Colonic mucosa (tissue), 4 donors: ENCODE results near the gene ACAP2. TPM values are rescaled to one million over a fixed set of nuclear protein-coding genes. Genes with fewer than 3 reads are reported as not detected.
"Not testable (repeated sequence)": the region's sequence is repeated elsewhere in the genome, so short reads cannot be mapped to it uniquely, and the experiment has no call there.

Experiments
- DNase-seq: peaks from one replicate; pipeline ENCODE4 v3.0.0-alpha.2; 2020
- H3K27ac ChIP-seq: fragments of 200-600 bp; one replicate; pipeline ENCODE4 v1.8.0; 2021
- H3K27me3 ChIP-seq: fragments of 200-600 bp; one replicate; pipeline ENCODE4 v1.8.0; 2021
- H3K36me3 ChIP-seq: fragments of 200-600 bp; one replicate; pipeline ENCODE4 v1.8.0; 2021
- H3K4me1 ChIP-seq: fragments of 200-600 bp; one replicate; pipeline ENCODE4 v1.8.0; 2021; ENCODE audit warnings: mild to moderate bottlenecking
- H3K4me3 ChIP-seq: fragments of 200-600 bp; one replicate; pipeline ENCODE4 v1.8.0; 2021
- H3K9ac ChIP-seq, 2 donors: one replicate each; pipeline ENCODE4 v1.7.0; 2013; ENCODE audit warnings: control low read depth in 2 of 2, low read depth in 2 of 2, low read length in 2 of 2
- H3K9me3 ChIP-seq: fragments of 200-600 bp; one replicate; pipeline ENCODE4 v1.8.0; 2021
- CTCF ChIP-seq: fragments of 200-600 bp; IDR thresholded peaks from one replicate; pipeline ENCODE4 v1.8.0; 2022; ENCODE audit warnings: antibody characterized with exemption, mild to moderate bottlenecking
- intact Hi-C: fragments of 100-400 bp; cut with DNase I; formaldehyde crosslinking; loops from one replicate; pipeline ENCODE4 v1.14.1; 2022
- total RNA-seq, 2 donors: library from RNA; stranded (reverse); fragmentation: NEBNext Ultra II Directional in 1 of 2; extraction: Animal tissue kit (Norgen Biotek cat#: 25700) in 1 of 2; gene quantifications; one replicate each; pipeline ENCODE4 v1.2.1, GENCODE V29; 2021
- donor health status: healthy.
- donor health status: DM: no; HTN: no; CAD: no.
- donor health status: DM: no; HTN: no; CAD: no.

Gene ACAP2
- total RNA-seq, 2 donors from 2014 or later: 48.8 to 62.4 TPM

- DNase-seq: no peak
- H3K27me3 ChIP-seq: no peaks in the 10 kb centered on the region
These were observed 76.5 kb downstream of the ACAP2 start for GRCh38 chr3:195366200-195366925.

GRCh38 chr3:195365371-195365770 lies 77.4 kb downstream of the ACAP2 start:
- Histone ChIP-seq H3K9me3 (no peaks in the 10 kb centered on the region), H3K4me3 (no peak overlapping the region), H3K27ac (no peak overlapping the region), H3K36me3 (no peaks in the 10 kb centered on the region), H3K27me3 (no peaks in the 10 kb centered on the region), H3K9ac (no peak overlapping the region), H3K4me1 (no peaks in the 10 kb centered on the region)
- no peak for DNase-seq
- intact Hi-C loops: no loop called here
- TF ChIP-seq CTCF: no peak

More at GRCh38 chr3:195366200-195366925, 76.5 kb downstream of the ACAP2 start:
- no peak for TF ChIP-seq CTCF
- Histone ChIP-seq H3K4me1 (no peaks in the 10 kb centered on the region), H3K27ac (no peak overlapping the region), H3K9me3 (no peaks in the 10 kb centered on the region), H3K36me3 (no peaks in the 10 kb centered on the region), H3K4me3 (no peak overlapping the region), H3K9ac (no peak overlapping the region)
- intact Hi-C loops: no loop called here

- H3K27ac ChIP-seq, H3K9ac ChIP-seq, H3K36me3 ChIP-seq, DNase-seq, intact Hi-C loops, H3K27me3 ChIP-seq, H3K9me3 ChIP-seq, H3K4me1 ChIP-seq, H3K4me3 ChIP-seq: not testable (repeated sequence)
These were observed 85.0 kb downstream of the ACAP2 start for GRCh38 chr3:195357797-195358196.

- H3K4me3 ChIP-seq: no peak overlapping the region
- no peak for DNase-seq
- H3K36me3 ChIP-seq: no peaks in the 10 kb centered on the region
- no peaks in the 10 kb centered on the region for H3K9me3 ChIP-seq
- TF ChIP-seq CTCF: no peak
- no peak overlapping the region for H3K27ac ChIP-seq
- H3K27me3 ChIP-seq: no peaks in the 10 kb centered on the region
- H3K4me1 ChIP-seq: no peaks in the 10 kb centered on the region
- H3K9ac ChIP-seq: no peak overlapping the region
- intact Hi-C loops: no loop called here
These were observed 86.4 kb downstream of the ACAP2 start for GRCh38 chr3:195356151-195357086.

- H3K36me3 ChIP-seq, H3K27ac ChIP-seq, H3K9ac ChIP-seq, H3K4me1 ChIP-seq, H3K27me3 ChIP-seq, H3K9me3 ChIP-seq, DNase-seq, intact Hi-C loops, H3K4me3 ChIP-seq: not testable (repeated sequence)
These were observed 88.8 kb downstream of the ACAP2 start for GRCh38 chr3:195354009-195354408.

- H3K9me3 ChIP-seq: no peaks in the 10 kb centered on the region
- no peaks in the 10 kb centered on the region for H3K27me3 ChIP-seq
- no peak for DNase-seq
- TF ChIP-seq CTCF: no peak
- H3K4me1 ChIP-seq: no peaks in the 10 kb centered on the region
- intact Hi-C loops: no loop called here
- H3K9ac ChIP-seq: no peak overlapping the region
- H3K36me3 ChIP-seq: no peaks in the 10 kb centered on the region
- no peak overlapping the region for H3K27ac ChIP-seq
- H3K4me3 ChIP-seq: no peak overlapping the region
These were observed 89.8 kb downstream of the ACAP2 start for GRCh38 chr3:195352895-195353488.
